Measurements from ENCODE around the gene TAC3.
"Not testable (repeated sequence)": the region's sequence is repeated elsewhere in the genome, so short reads cannot be mapped to it uniquely, and the experiment has no call there.

Gene TAC3

GRCh38 chr12:56987551-56988053 is 28.7 kb downstream of the TAC3 start:
- H3K9me3 Mint-ChIP-seq, result no peaks in the 10 kb centered on the region
- no peak overlapping the region for H3K27ac Mint-ChIP-seq
- peak; percentile 89 for TF ChIP-seq CTCF (IDR thresholded peaks at IDR 0.05)
- peaks cover 9% of the 10 kb centered on the region for H3K27me3 Mint-ChIP-seq (ENCODE audit: low read depth, poor library complexity)
- no peak overlapping the region for H3K4me3 Mint-ChIP-seq
- H3K36me3 Mint-ChIP-seq (ENCODE audit: low read depth), result no peaks in the 10 kb centered on the region
- H3K4me1 Mint-ChIP-seq, result peaks cover 9% of the 10 kb centered on the region
- DNase-seq, result peak; percentile 87

GRCh38 chr12:56987011-56987410 is 29.3 kb downstream of the TAC3 start:
- no peak for DNase-seq
- Mint-ChIP-seq H3K27me3 (ENCODE audit: low read depth, poor library complexity) (peaks cover 9% of the 10 kb centered on the region), H3K4me1 (peaks cover 9% of the 10 kb centered on the region), H3K36me3 (ENCODE audit: low read depth) (no peaks in the 10 kb centered on the region), H3K27ac (no peak overlapping the region), H3K4me3 (no peak overlapping the region), H3K9me3 (no peaks in the 10 kb centered on the region)
- no peak for TF ChIP-seq CTCF (IDR thresholded peaks at IDR 0.05)

- H3K9me3 Mint-ChIP-seq; H3K4me1 Mint-ChIP-seq; H3K27me3 Mint-ChIP-seq (ENCODE audit: low read depth, poor library complexity); H3K27ac Mint-ChIP-seq; H3K36me3 Mint-ChIP-seq (ENCODE audit: low read depth); H3K4me3 Mint-ChIP-seq; DNase-seq: not testable (repeated sequence)
Observed at GRCh38 chr12:56985714-56986113, 30.6 kb downstream of the TAC3 start.

- no peak for TF ChIP-seq CTCF (IDR thresholded peaks at IDR 0.05)
- Mint-ChIP-seq H3K27me3 (ENCODE audit: low read depth, poor library complexity) (peaks cover 11% of the 10 kb centered on the region), H3K4me1 (peaks cover 6% of the 10 kb centered on the region), H3K36me3 (ENCODE audit: low read depth) (no peaks in the 10 kb centered on the region), H3K9me3 (no peaks in the 10 kb centered on the region), H3K27ac (no peak overlapping the region), H3K4me3 (no peak overlapping the region)
- no peak for DNase-seq
Observed at GRCh38 chr12:56983386-56983785, 32.9 kb downstream of the TAC3 start.

- H3K9me3 Mint-ChIP-seq; H3K4me3 Mint-ChIP-seq; DNase-seq; H3K36me3 Mint-ChIP-seq (ENCODE audit: low read depth); H3K4me1 Mint-ChIP-seq; H3K27ac Mint-ChIP-seq: not testable (repeated sequence)
- H3K27me3 Mint-ChIP-seq (ENCODE audit: low read depth, poor library complexity), result peaks cover 11% of the 10 kb centered on the region
Observed at GRCh38 chr12:56982578-56983236, 33.6 kb downstream of the TAC3 start.

- H3K4me3 Mint-ChIP-seq, result no peak overlapping the region
- no peaks in the 10 kb centered on the region for H3K4me1 Mint-ChIP-seq
- H3K36me3 Mint-ChIP-seq (ENCODE audit: low read depth), result no peaks in the 10 kb centered on the region
- H3K27ac Mint-ChIP-seq, result no peak overlapping the region
- H3K27me3 Mint-ChIP-seq (ENCODE audit: low read depth, poor library complexity), result peaks cover 7% of the 10 kb centered on the region
- no peak for TF ChIP-seq CTCF (IDR thresholded peaks at IDR 0.05)
- no peak for DNase-seq
- no peaks in the 10 kb centered on the region for H3K9me3 Mint-ChIP-seq
Observed at GRCh38 chr12:56980941-56981530, 35.3 kb downstream of the TAC3 start.

- Mint-ChIP-seq H3K4me3 (no peak overlapping the region), H3K27ac (no peak overlapping the region)
Observed at GRCh38 chr12:56980268-56980667, 36.1 kb downstream of the TAC3 start.

More at GRCh38 chr12:56980268-56980667, 36.1 kb downstream of the TAC3 start:
- H3K36me3 Mint-ChIP-seq (ENCODE audit: low read depth), result no peaks in the 10 kb centered on the region
- H3K4me1 Mint-ChIP-seq, result no peaks in the 10 kb centered on the region
- no peak for DNase-seq
- TF ChIP-seq CTCF (IDR thresholded peaks at IDR 0.05), result no peak
- no peaks in the 10 kb centered on the region for H3K9me3 Mint-ChIP-seq
- H3K27me3 Mint-ChIP-seq (ENCODE audit: low read depth, poor library complexity), result peaks cover 6% of the 10 kb centered on the region
